ENCODE data around the gene PREX1.

DNA sequence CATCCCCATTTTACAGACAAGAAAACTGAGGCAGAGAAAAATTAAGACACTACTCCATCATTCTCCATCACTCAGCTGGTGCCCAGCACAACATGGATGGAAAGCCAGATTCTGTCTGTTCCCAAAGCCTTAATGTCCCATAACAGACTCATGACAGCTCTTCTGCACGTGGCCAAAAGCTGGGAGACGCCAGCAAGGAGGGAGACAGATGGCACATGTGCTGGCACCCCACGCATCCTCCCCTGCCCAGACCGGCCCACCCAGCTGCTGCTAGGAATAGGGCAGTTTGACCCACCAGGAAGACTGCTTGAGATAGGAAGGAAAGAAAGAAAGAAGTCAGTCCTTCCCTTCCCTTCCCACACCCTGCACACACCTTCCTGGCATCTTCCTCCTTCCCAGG is 96.3 kb downstream of the PREX1 start:
- TF ChIP-seq, protein P1, sequence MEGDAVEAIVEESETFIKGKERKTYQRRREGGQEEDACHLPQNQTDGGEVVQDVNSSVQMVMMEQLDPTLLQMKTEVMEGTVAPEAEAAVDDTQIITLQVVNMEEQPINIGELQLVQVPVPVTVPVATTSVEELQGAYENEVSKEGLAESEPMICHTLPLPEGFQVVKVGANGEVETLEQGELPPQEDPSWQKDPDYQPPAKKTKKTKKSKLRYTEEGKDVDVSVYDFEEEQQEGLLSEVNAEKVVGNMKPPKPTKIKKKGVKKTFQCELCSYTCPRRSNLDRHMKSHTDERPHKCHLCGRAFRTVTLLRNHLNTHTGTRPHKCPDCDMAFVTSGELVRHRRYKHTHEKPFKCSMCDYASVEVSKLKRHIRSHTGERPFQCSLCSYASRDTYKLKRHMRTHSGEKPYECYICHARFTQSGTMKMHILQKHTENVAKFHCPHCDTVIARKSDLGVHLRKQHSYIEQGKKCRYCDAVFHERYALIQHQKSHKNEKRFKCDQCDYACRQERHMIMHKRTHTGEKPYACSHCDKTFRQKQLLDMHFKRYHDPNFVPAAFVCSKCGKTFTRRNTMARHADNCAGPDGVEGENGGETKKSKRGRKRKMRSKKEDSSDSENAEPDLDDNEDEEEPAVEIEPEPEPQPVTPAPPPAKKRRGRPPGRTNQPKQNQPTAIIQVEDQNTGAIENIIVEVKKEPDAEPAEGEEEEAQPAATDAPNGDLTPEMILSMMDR (IDR thresholded peaks at IDR 0.05) = no peak
- TF ChIP-seq POLR2A (IDR thresholded peaks at IDR 0.05) = no peak
